H1 (cell line): ENCODE data around the gene QRICH2. TPM values are rescaled to one million over a fixed set of nuclear protein-coding genes. Genes with fewer than 3 reads are reported as not detected.

ENCODE experiments used
- CTCF ChIA-PET: fragments of 300-600 bp; sonication (Branson Sonifier 250); formaldehyde crosslinking; loops from one replicate; lab custom pipeline; 2021; ENCODE audit not compliant: partially characterized antibody; lab: Charles Lee
- POLR2A ChIA-PET: fragments of 300-600 bp; sonication (Branson Sonifier 250); formaldehyde crosslinking; loops from one replicate; lab custom pipeline; 2021; ENCODE audit warnings: inconsistent platforms; ENCODE audit not compliant: partially characterized antibody; lab: Charles Lee
- DNase-seq, 2 experiments: peaks; one replicate each; pipeline versions ENCODE4 v3.0.0 to v3.0.0-alpha.2; 2010 to 2022; ENCODE audit warnings: low spot score in 2 of 2, low read depth in 1 of 2, mixed read lengths in 1 of 2
- FAIRE-seq: peaks from 2 replicates; lab custom pipeline; 2011; peaks lifted over from hg19 to GRCh38; lab: Jason Lieb, UNC
- H2AFZ ChIP-seq: 2 replicates; pipeline ENCODE4 v1.8.1; 2012; ENCODE audit warnings: low read length, inconsistent platforms
- H2AK5ac ChIP-seq: 2 replicates; pipeline ENCODE4 v1.6.1; 2013; ENCODE audit warnings: low read depth, low read length
- H2BK120ac ChIP-seq: replicated peaks from 2 replicates; pipeline ENCODE3; 2013; ENCODE audit warnings: low read depth, low read length, inconsistent platforms
- H2BK12ac ChIP-seq: 2 replicates; pipeline ENCODE4 v1.6.1; 2013; ENCODE audit warnings: low read depth, low read length
- H2BK15ac ChIP-seq: 2 replicates; pipeline ENCODE4 v1.6.1; 2013; ENCODE audit warnings: low read length
- H2BK20ac ChIP-seq: 2 replicates; pipeline ENCODE4 v1.6.1; 2013; ENCODE audit warnings: low read length
- H2BK5ac ChIP-seq: 2 replicates; pipeline ENCODE4 v1.6.1; 2013; ENCODE audit warnings: low read depth, low read length
- H3K14ac ChIP-seq: 2 replicates; pipeline ENCODE4 v1.6.1; 2013; ENCODE audit warnings: inconsistent platforms; ENCODE audit not compliant: insufficient read length
- H3K18ac ChIP-seq: 2 replicates; pipeline ENCODE4 v1.6.1; 2013; ENCODE audit warnings: low read length; ENCODE audit errors: extremely low read depth
- H3K23ac ChIP-seq: 2 replicates; pipeline ENCODE4 v1.6.1; 2013; ENCODE audit warnings: inconsistent platforms; ENCODE audit not compliant: insufficient read length
- H3K23me2 ChIP-seq: 2 replicates; pipeline ENCODE4 v1.6.1; 2013; ENCODE audit warnings: low read depth, low read length
- H3K27ac ChIP-seq: 2 replicates; pipeline ENCODE4 v1.6.1; 2011; ENCODE audit warnings: low read depth, low read length, inconsistent platforms
- H3K27me3 ChIP-seq, 4 experiments: replicated peaks in 1 of 4; 1 replicate in 1 of 4; 2 replicates in 3 of 4; pipeline versions ENCODE4 v1.6.1 to v1.8.1; 2011 to 2013; ENCODE audit warnings: low read length in 3 of 4, mild to moderate bottlenecking in 3 of 4, inconsistent platforms in 2 of 4, mixed read lengths in 2 of 4, moderate library complexity in 1 of 4; ENCODE audit not compliant: control insufficient read depth in 3 of 4, insufficient read depth in 3 of 4; ENCODE audit errors: extremely low read depth in 1 of 4
- H3K36me3 ChIP-seq, 4 experiments: 2 replicates each; pipeline versions ENCODE4 v1.6.1 to v1.8.1; 2011 to 2013; ENCODE audit warnings: mild to moderate bottlenecking in 4 of 4, low read length in 3 of 4, moderate library complexity in 2 of 4, control low read depth in 1 of 4, inconsistent platforms in 1 of 4; ENCODE audit not compliant: insufficient read depth in 4 of 4, control insufficient read depth in 2 of 4
- H3K4ac ChIP-seq: replicated peaks from 2 replicates; pipeline ENCODE3; 2013; ENCODE audit warnings: low read length, low read depth, mixed read lengths, inconsistent platforms; ENCODE audit not compliant: insufficient read length
- H3K4me1 ChIP-seq, 4 experiments: replicated peaks in 1 of 4; 1 replicate in 1 of 4; 2 replicates in 3 of 4; pipeline versions ENCODE4 v1.6.1 to v1.8.1; 2011 to 2013; ENCODE audit warnings: low read length in 3 of 4, inconsistent platforms in 2 of 4, mixed read lengths in 1 of 4; ENCODE audit not compliant: insufficient read depth in 4 of 4, control insufficient read depth in 3 of 4
- H3K4me2 ChIP-seq, 2 experiments: 2 replicates each; pipeline versions ENCODE4 v1.6.1 to v1.8.1; 2011 to 2013; ENCODE audit warnings: low read depth in 2 of 2, low read length in 2 of 2, control low read depth in 1 of 2, inconsistent platforms in 1 of 2, mild to moderate bottlenecking in 1 of 2; ENCODE audit not compliant: insufficient read depth in 1 of 2
- H3K4me3 ChIP-seq, 4 experiments: fragments of 200-600, 300-600 bp in 1 of 4; sonication (generic), shearing (Covaris generic), sonication (Bioruptor Twin) in 1 of 4; 2 replicates each; pipeline versions ENCODE4 v1.5.1 to v1.8.1; 2011 to 2016; ENCODE audit warnings: low read length in 4 of 4, low read depth in 3 of 4, control low read depth in 2 of 4, inconsistent platforms in 2 of 4, mild to moderate bottlenecking in 2 of 4, mixed read lengths in 1 of 4, moderate library complexity in 1 of 4; ENCODE audit not compliant: insufficient read depth in 2 of 4; ENCODE audit errors: extremely low read depth in 1 of 4
- H3K56ac ChIP-seq: replicated peaks from 2 replicates; pipeline ENCODE3; 2013; ENCODE audit warnings: low read depth, mild to moderate bottlenecking, mixed read lengths, low read length, inconsistent platforms; ENCODE audit not compliant: insufficient read length
- H3K79me1 ChIP-seq: 2 replicates; pipeline ENCODE4 v1.6.1; 2013; ENCODE audit warnings: low read depth, low read length, control low read depth
- H3K79me2 ChIP-seq, 2 experiments: 2 replicates each; pipeline versions ENCODE4 v1.6.1 to v1.8.1; 2012 to 2013; ENCODE audit warnings: low read length in 2 of 2, mild to moderate bottlenecking in 2 of 2, inconsistent platforms in 1 of 2; ENCODE audit not compliant: insufficient read depth in 2 of 2, control insufficient read depth in 1 of 2
- H3K9ac ChIP-seq, 4 experiments: replicated peaks in 1 of 4; 1 replicate in 1 of 4; 2 replicates in 3 of 4; pipeline versions ENCODE4 v1.6.1 to v1.8.1; 2011 to 2013; ENCODE audit warnings: low read depth in 3 of 4, low read length in 3 of 4, control low read depth in 2 of 4, mild to moderate bottlenecking in 2 of 4, moderate library complexity in 2 of 4, inconsistent platforms in 1 of 4; ENCODE audit errors: extremely low read depth in 1 of 4
- H3K9me3 ChIP-seq, 2 experiments: 2 replicates each; pipeline versions ENCODE4 v1.6.1 to v1.8.1; 2012 to 2013; ENCODE audit warnings: mild to moderate bottlenecking in 2 of 2, moderate library complexity in 2 of 2, control low read depth in 1 of 2, inconsistent platforms in 1 of 2, low read depth in 1 of 2, low read length in 1 of 2, mixed read lengths in 1 of 2; ENCODE audit not compliant: insufficient read depth in 2 of 2
- H4K20me1 ChIP-seq, 2 experiments: replicated peaks in 1 of 2; 2 replicates each; pipeline versions ENCODE3 to v1.8.1; 2011 to 2013; ENCODE audit warnings: inconsistent platforms in 2 of 2, low read length in 2 of 2, mild to moderate bottlenecking in 1 of 2; ENCODE audit not compliant: insufficient read depth in 2 of 2, control insufficient read depth in 1 of 2
- H4K5ac ChIP-seq: 2 replicates; pipeline ENCODE4 v1.6.1; 2013; ENCODE audit warnings: low read length, low read depth, mixed read lengths, inconsistent platforms; ENCODE audit not compliant: insufficient read length
- H4K8ac ChIP-seq: 2 replicates; pipeline ENCODE4 v1.8.0; 2013; ENCODE audit warnings: mild to moderate bottlenecking, moderate library complexity, low read length, inconsistent platforms; ENCODE audit not compliant: insufficient read depth; ENCODE audit errors: extremely low read depth
- H4K91ac ChIP-seq: replicated peaks from 2 replicates; pipeline ENCODE3; 2013; ENCODE audit warnings: low read length, mixed read lengths, inconsistent platforms; ENCODE audit not compliant: insufficient read length
- CHD1 ChIP-seq: IDR thresholded peaks from 2 replicates; pipeline ENCODE4 v1.6.1; 2012; ENCODE audit warnings: low read depth, low read length, improper control_type of control experiment
- CHD2 ChIP-seq: IDR thresholded peaks from 2 replicates; pipeline ENCODE4 v1.6.1; 2012; ENCODE audit warnings: low read length, improper control_type of control experiment
- WGBS, 2 experiments: shearing (Covaris generic) in 1 of 2; methylation state at CpG; one replicate each; pipeline versions ENCODE4 v1.1.6 to v1.1.7; 2013 to 2015; ENCODE audit warnings: low lambda C conversion rate in 2 of 2, mixed read lengths in 2 of 2, inconsistent platforms in 1 of 2, low coverage in 1 of 2, missing lambda C conversion rate in 1 of 2; ENCODE audit not compliant: insufficient replicate concordance in 2 of 2, insufficient coverage in 1 of 2, insufficient read length in 1 of 2; ENCODE audit errors: extremely low coverage in 1 of 2, missing lambda C conversion rate in 1 of 2; 5-methylcytosine and 5-hydroxymethylcytosine counted together
- polyA plus RNA-seq, 7 experiments: library from polyadenylated mRNA; depleted of rRNA in 3 of 7; stranded (reverse) in 5 of 7; unstranded in 2 of 7; fragments of >200 nt in 5 of 7; fragments of 200-250 nt in 2 of 7; gene quantifications; 1 replicate in 5 of 7; 2 replicates in 1 of 7; 4 replicates in 1 of 7; pipeline versions ENCODE4 v1.2.1 to v1.2.3, GENCODE V29; 2011 to 2013; ENCODE audit warnings: missing spikeins in 2 of 7, mixed read lengths in 2 of 7
- total RNA-seq: library from RNA; stranded (reverse); fragmentation: NEBNext Ultra II Directional; extraction: Animal tissue kit (Norgen Biotek cat#: 25700); gene quantifications from 2 replicates; pipeline ENCODE4 v1.2.1, GENCODE V29; 2021

Gene QRICH2
- total and polyA plus RNA-seq, 2 of the 8 experiments (the other 6 are each of a cell fraction or from before 2014, with no cell fraction given), result 2.8 to 3.8 TPM

- H2BK120ac ChIP-seq, result no peak overlapping the region
- POLR2A ChIA-PET, result no interaction called here
Measured at GRCh38 chr17:76250141-76250540, 57.9 kb downstream of the QRICH2 start.

More at GRCh38 chr17:76250141-76250540, 57.9 kb downstream of the QRICH2 start:
- H3K4me2 ChIP-seq, result no peak overlapping the region
- H3K14ac ChIP-seq, result no peak overlapping the region
- no peak overlapping the region for H2AFZ ChIP-seq
- no peak overlapping the region for H4K91ac ChIP-seq
- H3K79me2 ChIP-seq, result no peaks in the 10 kb centered on the region
- H3K18ac ChIP-seq, result no peak overlapping the region
- peaks cover 0 to 3% (median 1%) of the 10 kb centered on the region in 4 experiments; a peak in 3 of 7 replicates for H3K4me1 ChIP-seq
- DNase-seq, result no peak
- H4K8ac ChIP-seq, result no peak overlapping the region
- no peaks in the 10 kb centered on the region for H3K36me3 ChIP-seq
- H3K4me3 ChIP-seq, result no peak overlapping the region
- no peaks in the 10 kb centered on the region for H3K79me1 ChIP-seq
- H3K56ac ChIP-seq, result no peak overlapping the region
- H2BK15ac ChIP-seq, result no peak overlapping the region
- no peaks in the 10 kb centered on the region; a peak in 1 of 7 replicates for H3K27me3 ChIP-seq
- no peak overlapping the region for H3K27ac ChIP-seq
- H3K23ac ChIP-seq, result no peak overlapping the region
- H3K4ac ChIP-seq, result no peak overlapping the region
- CTCF ChIA-PET, result interaction anchor here (1.5 kb wide), 2 partner anchors 11 to 60 kb away, joined by 3 read pairs; no protein-coding TSS in a partner anchor
- no peak overlapping the region for H2AK5ac ChIP-seq
- no peak for FAIRE-seq
- no peak overlapping the region for H3K9ac ChIP-seq
- no peaks in the 10 kb centered on the region for H3K23me2 ChIP-seq
- WGBS, 2 experiments, result 90% methylated on average over 6 of the region's 6 CpGs; no CpG with 5 or more reads in 1 of the 2 experiments
- H4K5ac ChIP-seq, result no peak overlapping the region
- H2BK5ac ChIP-seq, result no peak overlapping the region
- H2BK20ac ChIP-seq, result no peak overlapping the region
- TF ChIP-seq CHD2, result no peak
- no peak for TF ChIP-seq CHD1
- H3K9me3 ChIP-seq, result no peaks in the 10 kb centered on the region
- no peak overlapping the region for H2BK12ac ChIP-seq
- no peaks in the 10 kb centered on the region for H4K20me1 ChIP-seq
